ENCODE data around the gene ARSH. TPM values are rescaled to one million over a fixed set of nuclear protein-coding genes. Genes with fewer than 3 reads are reported as not detected.
"Not testable (repeated sequence)": the region's sequence is repeated elsewhere in the genome, so short reads cannot be mapped to it uniquely, and the experiment has no call there.

ARSH gene
- total RNA-seq, 2 donors from 2014 or later: not detected

- DNase-seq (ENCODE audit: low spot score): no peak
Measured at GRCh38 chrX:2972391-2972790, 34.0 kb upstream of the ARSH start.

DNA sequence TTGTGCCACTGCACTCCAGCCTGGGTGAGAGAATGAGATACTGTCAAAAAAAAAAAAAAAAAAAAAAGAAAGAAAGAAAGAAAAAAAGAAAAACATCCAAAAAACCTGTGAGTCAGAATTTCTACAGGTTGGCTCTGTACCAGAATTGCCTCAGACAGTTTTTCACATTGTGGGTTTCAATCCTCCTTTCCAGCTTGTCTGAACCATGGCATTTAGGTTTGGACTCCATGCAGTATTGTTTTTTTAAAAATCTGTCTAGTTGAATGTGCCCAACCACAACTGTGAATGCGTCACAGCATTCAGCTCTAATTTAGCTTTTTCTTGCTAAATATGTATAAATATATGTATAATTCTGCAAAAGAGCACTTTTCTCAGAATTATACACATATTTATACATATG lies 31.4 kb upstream of the ARSH start:
- no peaks in the 10 kb centered on the region for H3K4me1 ChIP-seq
- no peaks in the 10 kb centered on the region for H3K36me3 ChIP-seq
- TF ChIP-seq CTCF (IDR thresholded peaks at IDR 0.05): no peak

More at GRCh38 chrX:2972391-2972790, 34.0 kb upstream of the ARSH start:
- Histone ChIP-seq H3K9me3 (no peaks in the 10 kb centered on the region), H3K4me3 (no peak overlapping the region), H3K4me1 (no peaks in the 10 kb centered on the region), H3K27me3 (no peaks in the 10 kb centered on the region), H3K36me3 (no peaks in the 10 kb centered on the region), H3K27ac (no peak overlapping the region)
- TF ChIP-seq CTCF (IDR thresholded peaks at IDR 0.05): no peak

GRCh38 chrX:2978639-2979038 lies 27.7 kb upstream of the ARSH start:
- not testable (repeated sequence) for H3K4me3 ChIP-seq; DNase-seq (ENCODE audit: low spot score); H3K9me3 ChIP-seq; H3K27ac ChIP-seq; H3K27me3 ChIP-seq; H3K4me1 ChIP-seq; H3K36me3 ChIP-seq

More for the DNA sequence above, 31.4 kb upstream of the ARSH start:
- no peak for DNase-seq (ENCODE audit: low spot score)
- Histone ChIP-seq H3K4me3 (no peak overlapping the region), H3K9me3 (no peaks in the 10 kb centered on the region), H3K27ac (no peak overlapping the region), H3K27me3 (no peaks in the 10 kb centered on the region)

GRCh38 chrX:2984342-2984741 lies 22.0 kb upstream of the ARSH start:
- H3K9me3 ChIP-seq: no peaks in the 10 kb centered on the region
- no peak for TF ChIP-seq CTCF (IDR thresholded peaks at IDR 0.05)
- H3K4me1 ChIP-seq: no peaks in the 10 kb centered on the region
- H3K27ac ChIP-seq: no peak overlapping the region
- H3K36me3 ChIP-seq: no peaks in the 10 kb centered on the region
- DNase-seq (ENCODE audit: low spot score): no peak
- H3K4me3 ChIP-seq: no peak overlapping the region
- no peaks in the 10 kb centered on the region for H3K27me3 ChIP-seq

DNA sequence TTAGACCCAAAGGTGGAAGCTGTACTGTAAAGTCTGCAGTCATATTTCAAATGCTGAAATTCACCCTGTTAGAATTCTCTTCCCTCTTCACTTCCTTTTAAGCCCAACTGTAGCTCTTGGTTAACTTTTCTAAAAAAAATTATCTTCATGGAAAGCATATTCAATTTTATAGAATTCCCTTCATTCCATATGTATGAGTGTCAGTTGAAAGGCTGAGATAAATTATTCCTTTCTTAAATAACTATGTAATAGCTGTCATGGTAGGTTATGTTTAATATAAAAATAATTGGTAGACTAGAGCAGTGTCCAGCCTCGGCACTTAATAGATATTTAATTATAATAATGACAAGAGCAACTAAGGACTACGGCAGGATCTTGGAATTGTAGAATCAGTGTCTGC lies 16.8 kb upstream of the ARSH start:
- no peak for TF ChIP-seq CTCF (IDR thresholded peaks at IDR 0.05)
- no peak overlapping the region for H3K4me3 ChIP-seq
- no peak for DNase-seq (ENCODE audit: low spot score)
- no peaks in the 10 kb centered on the region for H3K36me3 ChIP-seq
- H3K27ac ChIP-seq: no peak overlapping the region
- no peaks in the 10 kb centered on the region for H3K27me3 ChIP-seq
- H3K9me3 ChIP-seq: no peaks in the 10 kb centered on the region
- H3K4me1 ChIP-seq: no peaks in the 10 kb centered on the region

DNA sequence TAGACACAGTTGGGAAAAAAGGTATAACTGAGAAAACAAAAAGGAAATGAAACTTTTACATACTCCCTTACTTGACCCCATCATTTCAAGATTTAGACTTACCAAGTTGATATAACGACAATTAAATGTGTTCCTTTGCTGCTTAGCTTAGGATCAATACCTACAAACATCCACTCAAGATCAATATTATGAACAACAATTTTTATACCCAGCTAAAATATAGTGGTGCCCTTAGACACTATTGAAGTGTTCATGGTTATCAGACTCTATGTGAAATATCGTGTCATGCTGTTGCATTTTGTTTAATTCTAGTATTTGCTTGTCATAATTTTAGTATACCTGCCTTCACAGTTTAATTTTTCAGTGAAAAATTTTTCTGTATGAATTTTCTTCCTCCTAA lies 4.2 kb downstream of the ARSH start:
- Histone ChIP-seq H3K4me1 (no peaks in the 10 kb centered on the region), H3K27ac (no peak overlapping the region), H3K9me3 (peaks cover 6 to 34% of the 10 kb centered on the region in 2 donors), H3K4me3 (no peak overlapping the region), H3K36me3 (no peaks in the 10 kb centered on the region), H3K27me3 (no peaks in the 10 kb centered on the region)
- DNase-seq (ENCODE audit: low spot score): no peak
- no peak for TF ChIP-seq CTCF (IDR thresholded peaks at IDR 0.05)

Data from right atrium auricular region (tissue), 2 donors.